ENCODE data around the gene SPON1. TPM values are rescaled to one million over a fixed set of nuclear protein-coding genes. Genes with fewer than 3 reads are reported as not detected.

Gene SPON1
- total RNA-seq, 4 donors from 2014 or later = 42.6 to 74.0 (median 56.1) TPM

DNA sequence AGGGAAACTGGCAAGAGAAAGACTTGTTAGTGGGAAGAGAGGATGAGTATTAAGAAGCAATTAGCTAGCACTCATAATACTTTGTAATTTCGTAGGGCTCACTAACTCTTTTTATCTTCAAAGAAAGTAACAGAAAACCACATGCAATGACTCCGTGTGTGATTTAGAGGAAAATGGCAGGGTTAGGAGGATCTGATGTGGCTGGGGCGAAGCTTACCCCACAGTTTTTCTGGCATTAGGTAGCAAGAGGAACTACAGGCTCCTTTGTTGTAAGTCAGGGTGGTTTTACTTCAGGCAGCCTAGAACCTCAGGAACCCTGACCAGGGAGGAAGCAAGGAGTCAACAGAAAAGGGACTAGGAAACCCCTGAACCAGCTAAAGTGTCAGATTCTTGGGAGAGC lies 89.7 kb downstream of the SPON1 start:
- H3K9me3 ChIP-seq = no peaks in the 10 kb centered on the region
- H3K4me3 ChIP-seq = no peak overlapping the region
- H3K27me3 ChIP-seq = no peaks in the 10 kb centered on the region
- in situ Hi-C loops (cut with MboI; ENCODE audit: low pct_ligation_motif_present in 1 of 4, low pct_unique_long_range_greater_than_20kb in 1 of 4, low sequenced_read_pairs in 3 of 4) (no loop called here), intact Hi-C loops (cut with DNase I; ENCODE audit: low total_unique reads) (no loop called here)
- no peak overlapping the region for H3K27ac ChIP-seq
- no peak for DNase-seq
- WGBS, 2 donors (ENCODE audit: low coverage in 1 of 2) = 83 to 88% methylated on average over 3 of the region's 3 CpGs
- TF ChIP-seq EP300 (IDR thresholded peaks at IDR 0.05; ENCODE audit: low read depth) (no peak), POLR2AphosphoS5 (IDR thresholded peaks at IDR 0.05) (no peak), POLR2A (IDR thresholded peaks at IDR 0.05) (no peak)
- TF ChIP-seq, protein P1, sequence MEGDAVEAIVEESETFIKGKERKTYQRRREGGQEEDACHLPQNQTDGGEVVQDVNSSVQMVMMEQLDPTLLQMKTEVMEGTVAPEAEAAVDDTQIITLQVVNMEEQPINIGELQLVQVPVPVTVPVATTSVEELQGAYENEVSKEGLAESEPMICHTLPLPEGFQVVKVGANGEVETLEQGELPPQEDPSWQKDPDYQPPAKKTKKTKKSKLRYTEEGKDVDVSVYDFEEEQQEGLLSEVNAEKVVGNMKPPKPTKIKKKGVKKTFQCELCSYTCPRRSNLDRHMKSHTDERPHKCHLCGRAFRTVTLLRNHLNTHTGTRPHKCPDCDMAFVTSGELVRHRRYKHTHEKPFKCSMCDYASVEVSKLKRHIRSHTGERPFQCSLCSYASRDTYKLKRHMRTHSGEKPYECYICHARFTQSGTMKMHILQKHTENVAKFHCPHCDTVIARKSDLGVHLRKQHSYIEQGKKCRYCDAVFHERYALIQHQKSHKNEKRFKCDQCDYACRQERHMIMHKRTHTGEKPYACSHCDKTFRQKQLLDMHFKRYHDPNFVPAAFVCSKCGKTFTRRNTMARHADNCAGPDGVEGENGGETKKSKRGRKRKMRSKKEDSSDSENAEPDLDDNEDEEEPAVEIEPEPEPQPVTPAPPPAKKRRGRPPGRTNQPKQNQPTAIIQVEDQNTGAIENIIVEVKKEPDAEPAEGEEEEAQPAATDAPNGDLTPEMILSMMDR (IDR thresholded peaks at IDR 0.05) = no peak
- no peaks in the 10 kb centered on the region for H3K36me3 ChIP-seq
- peaks cover 0 to 12% (median 2%) of the 10 kb centered on the region in 4 donors for H3K4me1 ChIP-seq

DNA sequence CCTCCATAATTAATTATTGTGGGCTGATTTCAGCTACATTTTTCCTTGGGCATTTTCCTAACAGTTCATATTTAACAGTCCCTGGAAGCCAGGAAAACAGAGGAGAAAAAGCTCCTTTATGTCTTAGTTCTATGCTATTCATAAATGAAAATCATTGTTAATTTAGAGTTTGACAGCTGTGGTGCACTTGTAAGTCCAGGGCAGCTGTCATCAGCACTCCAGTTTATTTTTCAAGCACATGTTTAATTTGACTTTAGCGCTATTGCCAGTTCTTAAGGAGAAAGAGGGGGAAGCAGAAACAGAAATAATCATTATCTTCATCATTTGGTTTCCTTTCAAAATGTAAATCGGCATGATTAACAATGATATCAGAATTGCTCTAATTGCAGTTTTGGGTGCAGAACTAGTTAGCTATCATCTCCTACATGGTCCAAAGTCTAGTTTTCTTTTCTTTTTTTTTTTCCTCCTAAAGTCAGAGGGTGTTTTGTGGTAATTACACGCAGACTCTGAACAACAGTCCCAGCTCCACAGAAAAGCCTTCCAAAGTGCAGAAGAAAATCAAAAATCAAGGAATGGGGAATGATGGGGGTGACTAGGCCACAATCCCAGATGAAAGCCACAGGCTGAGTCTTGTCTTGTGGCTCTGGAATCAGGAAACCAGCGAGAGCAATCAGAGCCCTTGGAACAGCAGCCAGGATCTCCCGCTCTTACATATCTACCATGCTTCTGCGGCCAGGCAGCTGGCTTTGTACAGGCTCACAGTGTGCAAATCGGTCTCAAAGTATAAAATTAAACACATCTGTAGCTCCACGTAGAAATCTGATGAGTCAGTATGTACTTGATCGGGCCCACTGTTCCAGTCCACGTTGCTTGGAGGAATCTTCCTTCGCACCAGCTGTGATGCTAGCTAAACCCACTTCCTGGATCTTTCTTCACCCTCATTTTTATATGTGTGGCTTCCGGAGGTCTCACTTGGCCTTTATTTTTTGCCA lies 91.9 kb downstream of the SPON1 start:
- Histone ChIP-seq H3K27ac (no peak overlapping the region), H3K4me3 (no peak overlapping the region), H3K36me3 (no peaks in the 10 kb centered on the region), H3K27me3 (no peaks in the 10 kb centered on the region), H3K4me1 (peaks cover 0 to 12% (median 2%) of the 10 kb centered on the region in 4 donors), H3K9me3 (no peaks in the 10 kb centered on the region)
- in situ Hi-C loops (cut with MboI; ENCODE audit: low pct_ligation_motif_present in 1 of 4, low pct_unique_long_range_greater_than_20kb in 1 of 4, low sequenced_read_pairs in 3 of 4) = no loop called here
- TF ChIP-seq, protein P1 (IDR thresholded peaks at IDR 0.05) = no peak
- TF ChIP-seq POLR2AphosphoS5 (IDR thresholded peaks at IDR 0.05) (no peak), EP300 (IDR thresholded peaks at IDR 0.05; ENCODE audit: low read depth) (no peak), POLR2A (IDR thresholded peaks at IDR 0.05) (no peak)
- intact Hi-C loops (cut with DNase I; ENCODE audit: low total_unique reads) = no loop called here
- WGBS, 2 donors (ENCODE audit: low coverage in 1 of 2) = 58 to 69% methylated on average over 3 to 12 of the region's 12 CpGs
- DNase-seq = no peak

DNA sequence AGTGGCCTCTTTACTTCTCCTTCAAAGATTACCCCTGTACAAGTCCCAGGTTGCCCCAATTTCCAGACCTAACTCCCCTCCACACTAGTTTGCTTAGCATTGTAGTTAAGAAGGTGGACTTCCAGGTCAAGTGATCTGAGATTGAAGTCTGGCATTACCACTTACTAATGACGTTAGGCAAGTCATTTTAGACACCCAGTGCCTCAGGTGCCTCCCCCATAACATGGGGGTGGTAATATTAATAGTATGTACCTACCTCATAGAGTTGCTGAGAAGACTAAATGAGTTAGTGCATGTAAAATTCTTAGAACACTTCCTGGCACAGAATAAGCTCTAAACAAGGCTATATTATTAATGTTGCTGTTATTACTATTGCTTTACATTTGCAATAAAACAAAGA lies 93.4 kb downstream of the SPON1 start:
- intact Hi-C loops (cut with DNase I; ENCODE audit: low total_unique reads) = no loop called here
- peaks cover 0 to 12% (median 2%) of the 10 kb centered on the region in 4 donors for H3K4me1 ChIP-seq
- in situ Hi-C loops (cut with MboI; ENCODE audit: low pct_ligation_motif_present in 1 of 4, low pct_unique_long_range_greater_than_20kb in 1 of 4, low sequenced_read_pairs in 3 of 4) = no loop called here
- no peaks in the 10 kb centered on the region for H3K27me3 ChIP-seq
- no peaks in the 10 kb centered on the region for H3K36me3 ChIP-seq
- no peak for DNase-seq
- no peak overlapping the region for H3K4me3 ChIP-seq
- WGBS, 2 donors (ENCODE audit: low coverage in 1 of 2) = 70 to 75% methylated on average over 1 of the region's 1 CpG
- no peaks in the 10 kb centered on the region for H3K9me3 ChIP-seq
- no peak overlapping the region for H3K27ac ChIP-seq
- no peak for TF ChIP-seq POLR2AphosphoS5 (IDR thresholded peaks at IDR 0.05)
- TF ChIP-seq POLR2A (IDR thresholded peaks at IDR 0.05) = no peak
- TF ChIP-seq, protein P1 (IDR thresholded peaks at IDR 0.05) = no peak
- no peak for TF ChIP-seq EP300 (IDR thresholded peaks at IDR 0.05; ENCODE audit: low read depth)

DNA sequence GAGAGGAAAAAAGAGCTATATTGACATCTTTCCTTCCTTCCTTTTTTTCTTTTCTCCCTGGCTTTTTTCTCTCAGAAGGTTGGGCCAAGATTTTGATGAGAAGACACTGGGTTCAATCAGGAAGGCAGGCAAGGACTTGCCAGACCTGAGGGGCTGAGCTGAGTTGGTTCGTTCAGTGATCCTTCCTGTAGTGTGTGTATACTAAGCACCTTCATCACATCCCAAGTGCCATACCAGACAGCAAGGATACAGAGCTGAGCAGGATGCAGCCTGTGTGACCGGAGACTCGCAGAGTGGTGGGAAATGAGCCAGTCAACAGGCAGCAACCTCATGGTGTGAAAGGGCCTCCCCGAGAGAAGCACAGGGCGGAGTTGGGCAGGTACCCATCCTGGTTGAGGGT lies 95.5 kb downstream of the SPON1 start:
- Histone ChIP-seq H3K4me1 (peaks cover 0 to 12% (median 2%) of the 10 kb centered on the region in 4 donors), H3K36me3 (no peaks in the 10 kb centered on the region), H3K27me3 (no peaks in the 10 kb centered on the region), H3K9me3 (no peaks in the 10 kb centered on the region), H3K27ac (no peak overlapping the region), H3K4me3 (no peak overlapping the region)
- no peak for DNase-seq
- intact Hi-C loops (cut with DNase I; ENCODE audit: low total_unique reads) = no loop called here
- in situ Hi-C loops (cut with MboI; ENCODE audit: low pct_ligation_motif_present in 1 of 4, low pct_unique_long_range_greater_than_20kb in 1 of 4, low sequenced_read_pairs in 3 of 4) = no loop called here
- TF ChIP-seq POLR2AphosphoS5 (IDR thresholded peaks at IDR 0.05) (no peak), EP300 (IDR thresholded peaks at IDR 0.05; ENCODE audit: low read depth) (no peak), POLR2A (IDR thresholded peaks at IDR 0.05) (no peak)
- TF ChIP-seq, protein P1 (IDR thresholded peaks at IDR 0.05) = no peak
- 93 to 98% methylated on average over 5 of the region's 5 CpGs for WGBS, 2 donors (ENCODE audit: low coverage in 1 of 2)

All from transverse colon (tissue), 4 donors.